Fibroblast of lung (primary cell): Measurements from ENCODE around the gene MDC1.

Source experiments
- CTCF ChIP-seq, 2 donors: IDR thresholded peaks in 1 of 2; conservative IDR thresholded peaks in 1 of 2; 1 replicate in 1 of 2; 2 replicates in 1 of 2; pipeline ENCODE4 v1.5.1; 2011 to 2012; ENCODE audit warnings: low read length in 2 of 2, control low read depth in 1 of 2, inconsistent platforms in 1 of 2, low read depth in 1 of 2, mild to moderate bottlenecking in 1 of 2
- EZH2 ChIP-seq: IDR thresholded peaks from 2 replicates; pipeline ENCODE4 v1.5.1; 2012; ENCODE audit warnings: low read length, control low read depth, mild to moderate bottlenecking; ENCODE audit errors: missing control alignments

DNA sequence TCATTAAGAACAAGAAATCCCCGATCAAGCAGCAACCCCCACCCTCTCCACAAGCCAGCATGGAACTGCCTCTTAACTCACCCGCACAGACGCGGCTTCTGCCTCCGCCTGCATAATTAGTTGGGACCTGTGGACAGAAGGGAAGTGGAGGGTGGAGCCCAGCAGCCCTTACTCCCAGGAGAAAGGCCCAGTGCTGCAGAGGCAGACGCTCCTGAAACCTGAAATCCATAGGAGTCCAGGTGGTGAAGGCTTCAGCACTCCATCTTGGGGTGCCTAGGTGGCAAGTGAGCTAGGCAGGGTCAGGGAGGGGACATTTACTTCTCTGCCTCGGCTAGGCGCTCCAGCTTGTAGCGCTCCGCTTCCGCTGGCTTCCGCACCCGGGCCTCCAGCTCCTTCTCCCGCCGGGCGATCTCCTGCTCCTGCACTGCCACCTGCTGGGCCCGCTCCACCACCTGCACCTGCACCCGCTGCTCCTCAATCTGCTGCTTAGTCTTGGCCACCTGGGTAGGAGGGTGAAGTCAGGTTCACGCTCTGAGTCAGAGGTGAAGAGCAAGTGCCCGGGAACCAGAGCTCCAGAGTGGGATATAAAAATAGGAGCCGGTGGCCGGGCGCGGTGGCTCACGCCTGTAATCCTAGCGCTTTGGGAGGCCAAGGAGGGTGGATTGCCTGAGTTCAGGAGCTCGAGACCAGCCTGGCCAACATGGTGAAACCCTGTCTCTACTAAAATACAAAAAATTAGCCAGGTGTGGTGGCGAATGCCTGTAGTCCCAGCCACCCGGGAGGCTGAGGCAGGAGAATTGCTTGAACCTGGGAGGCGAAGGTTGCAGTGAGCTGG, 13.7 kb upstream of the MDC1 start:
- peak in 1 of 2 donors; percentile 45 for TF ChIP-seq CTCF (conservative IDR thresholded peaks at IDR 0.05 in 1 of 2, IDR thresholded peaks at IDR 0.05 in 1 of 2; ENCODE audit: low read depth in 1 of 2, low read length in 2 of 2)
- no peak for TF ChIP-seq EZH2
